WTC11 (cell line): ENCODE measurements around the gene MED26. TPM values are rescaled to one million over a fixed set of nuclear protein-coding genes. Genes with fewer than 3 reads are reported as not detected.
A peak's percentile ranks its signal among the peaks of the same experiment; 100 is the strongest.

ENCODE experiments used
- ATAC-seq: fragments of 200-7000 bp; cut with Tn5 transposase; 2 replicates; pipeline ENCODE4 v1.10.0; 2021; ENCODE audit warnings: mild to moderate bottlenecking, moderate library complexity
- CTCF ChIA-PET: fragments of 300-600 bp; sonication (Branson Sonifier 250); formaldehyde crosslinking; loops from one replicate; lab custom pipeline; 2021; ENCODE audit warnings: antibody characterized with exemption; lab: Charles Lee
- POLR2A ChIA-PET: fragments of 350-600 bp; sonication (Branson Sonifier 250); formaldehyde crosslinking; loops from one replicate; lab custom pipeline; 2021; ENCODE audit warnings: antibody characterized with exemption; lab: Charles Lee
- DNase-seq: peaks from one replicate; pipeline ENCODE4 v3.0.0; 2021; ENCODE audit warnings: low spot score
- H3K27ac Mint-ChIP-seq: 2 replicates; pipeline ENCODE4 v1.8.0; 2021; ENCODE audit warnings: mixed read lengths
- H3K27me3 Mint-ChIP-seq: 2 replicates; pipeline ENCODE4 v1.8.0; 2021; ENCODE audit warnings: low read depth, mild to moderate bottlenecking, moderate library complexity, mixed read lengths
- H3K36me3 Mint-ChIP-seq: 2 replicates; pipeline ENCODE4 v1.8.0; 2021; ENCODE audit warnings: mixed read lengths
- H3K4me1 Mint-ChIP-seq: 2 replicates; pipeline ENCODE4 v1.8.0; 2022; ENCODE audit warnings: mixed read lengths
- H3K4me3 Mint-ChIP-seq: 2 replicates; pipeline ENCODE4 v1.8.0; 2021; ENCODE audit warnings: mild to moderate bottlenecking, moderate library complexity, mixed read lengths
- H3K9me3 Mint-ChIP-seq: 2 replicates; pipeline ENCODE4 v1.8.0; 2021; ENCODE audit warnings: mixed read lengths
- ATF1 ChIP-seq: sonication (generic); formaldehyde crosslinking; IDR thresholded peaks from 2 replicates; pipeline ENCODE4 v1.8.1; 2023; ENCODE audit warnings: mild to moderate bottlenecking, moderate library complexity, missing genetic modification reagents
- ATF6 ChIP-seq: sonication (generic); formaldehyde crosslinking; IDR thresholded peaks from 2 replicates; pipeline ENCODE4 v1.8.1; 2023; ENCODE audit warnings: mild to moderate bottlenecking, missing genetic modification reagents
- FOXP1 ChIP-seq: sonication (generic); formaldehyde crosslinking; IDR thresholded peaks from 2 replicates; pipeline ENCODE4 v1.8.0; 2022; ENCODE audit warnings: missing genetic modification reagents, mild to moderate bottlenecking, moderate library complexity, borderline replicate concordance
- JAZF1 ChIP-seq: fragments of 250-450 bp; sonication (Bioruptor Pico); IDR thresholded peaks from 2 replicates; pipeline ENCODE4 v1.9.0; 2021; ENCODE audit warnings: moderate library complexity, mild to moderate bottlenecking, inconsistent platforms
- MLX ChIP-seq: sonication (generic); formaldehyde crosslinking; IDR thresholded peaks from 2 replicates; pipeline ENCODE4 v1.8.1; 2023; ENCODE audit warnings: mild to moderate bottlenecking, missing genetic modification reagents, moderate library complexity
- MYBL2 ChIP-seq: sonication (generic); formaldehyde crosslinking; IDR thresholded peaks from 2 replicates; pipeline ENCODE4 v1.8.1; 2023; ENCODE audit warnings: mild to moderate bottlenecking, moderate library complexity, missing genetic modification reagents
- NR1H2 ChIP-seq: sonication (generic); formaldehyde crosslinking; IDR thresholded peaks from 2 replicates; pipeline ENCODE4 v1.9.0; 2021; ENCODE audit warnings: mild to moderate bottlenecking, moderate library complexity, missing genetic modification reagents
- NR3C1 ChIP-seq: sonication (generic); formaldehyde crosslinking; conservative IDR thresholded peaks from 2 replicates; pipeline ENCODE4 v1.8.1; 2023; ENCODE audit warnings: low read depth, mild to moderate bottlenecking, missing genetic modification reagents
- PREB ChIP-seq: sonication (generic); formaldehyde crosslinking; IDR thresholded peaks from 2 replicates; pipeline ENCODE4 v1.8.1; 2022; ENCODE audit warnings: mild to moderate bottlenecking, missing genetic modification reagents, moderate library complexity, borderline replicate concordance
- PRRX2 ChIP-seq: fragments of 250-450 bp; sonication (Bioruptor Pico); IDR thresholded peaks from 2 replicates; pipeline ENCODE4 v1.8.0; 2021; ENCODE audit warnings: mild to moderate bottlenecking
- STAT6 ChIP-seq: sonication (generic); formaldehyde crosslinking; conservative IDR thresholded peaks from 2 replicates; pipeline ENCODE4 v1.8.1; 2023; ENCODE audit warnings: mild to moderate bottlenecking, low read depth, missing genetic modification reagents, moderate library complexity
- ZBTB21 ChIP-seq: sonication (generic); formaldehyde crosslinking; IDR thresholded peaks from 2 replicates; pipeline ENCODE4 v1.8.1; 2023; ENCODE audit warnings: mild to moderate bottlenecking, missing genetic modification reagents, borderline replicate concordance
- ZNF396 ChIP-seq: fragments of 250-450 bp; sonication (Bioruptor Pico); IDR thresholded peaks from 2 replicates; pipeline ENCODE4 v1.8.0; 2021; ENCODE audit warnings: mild to moderate bottlenecking, moderate library complexity, borderline replicate concordance
- total RNA-seq: library from RNA; stranded (reverse); gene quantifications from 3 replicates; pipeline ENCODE4 v1.2.3, GENCODE V29; 2021
- TF ChIP-seq, protein P1 (sequence below): fragments of 250-450 bp; sonication (Bioruptor Pico); IDR thresholded peaks from 2 replicates; pipeline ENCODE4 v2.1.2; 2022; ENCODE audit warnings: mild to moderate bottlenecking, moderate library complexity
- TF ChIP-seq, protein P2 (sequence below): sonication (generic); formaldehyde crosslinking; IDR thresholded peaks from 2 replicates; pipeline ENCODE4 v1.8.1; 2023; ENCODE audit warnings: mild to moderate bottlenecking, missing genetic modification reagents, borderline replicate concordance

The MED26 gene
- total RNA-seq, 1 experiment from 2014 or later = 14.2 TPM

GRCh38 chr19:16625163-16625958 is 2.6 kb downstream of the MED26 start:
- CTCF ChIA-PET = no interaction called here

GRCh38 chr19:16624236-16624635 is 3.8 kb downstream of the MED26 start:
- peaks cover 6% of the 10 kb centered on the region; the same call in 1 of the 2 replicates for H3K36me3 Mint-ChIP-seq
- no peak for DNase-seq
- no peaks in the 10 kb centered on the region for H3K27me3 Mint-ChIP-seq
- TF ChIP-seq PREB (CRISPR knock-in tag) = no peak
- no peak for TF ChIP-seq ZNF396 (CRISPR knock-in tag)
- no peak for TF ChIP-seq NR3C1 (CRISPR knock-in tag)
- no peaks in the 10 kb centered on the region for H3K9me3 Mint-ChIP-seq
- H3K4me1 Mint-ChIP-seq = peaks cover 27% of the 10 kb centered on the region
- POLR2A ChIA-PET = no interaction called here
- H3K27ac Mint-ChIP-seq = no peak overlapping the region; the same call in 1 of the 2 replicates
- H3K4me3 Mint-ChIP-seq = no peak overlapping the region
- CTCF ChIA-PET = no interaction called here
- ATAC-seq = no peak

More at GRCh38 chr19:16625163-16625958, 2.6 kb downstream of the MED26 start:
- Mint-ChIP-seq H3K4me3 (peak overlapping the region; percentile 36; the same call in 1 of the 2 replicates), H3K36me3 (peaks cover 6% of the 10 kb centered on the region; the same call in 1 of the 2 replicates), H3K27me3 (no peaks in the 10 kb centered on the region), H3K9me3 (no peaks in the 10 kb centered on the region), H3K27ac (peak overlapping the region; percentile 76), H3K4me1 (peaks cover 29% of the 10 kb centered on the region)
- ATAC-seq (no peak), DNase-seq (no peak)
- POLR2A ChIA-PET = no interaction called here
- TF ChIP-seq ATF1 (no peak), NR1H2 (CRISPR knock-in tag) (no peak), STAT6 (CRISPR knock-in tag) (no peak), ZBTB21 (CRISPR knock-in tag) (no peak), FOXP1 (CRISPR knock-in tag) (no peak), PRRX2 (CRISPR knock-in tag) (no peak), MLX (CRISPR knock-in tag) (no peak), JAZF1 (CRISPR knock-in tag) (no peak), MYBL2 (no peak)
- TF ChIP-seq, protein P1, sequence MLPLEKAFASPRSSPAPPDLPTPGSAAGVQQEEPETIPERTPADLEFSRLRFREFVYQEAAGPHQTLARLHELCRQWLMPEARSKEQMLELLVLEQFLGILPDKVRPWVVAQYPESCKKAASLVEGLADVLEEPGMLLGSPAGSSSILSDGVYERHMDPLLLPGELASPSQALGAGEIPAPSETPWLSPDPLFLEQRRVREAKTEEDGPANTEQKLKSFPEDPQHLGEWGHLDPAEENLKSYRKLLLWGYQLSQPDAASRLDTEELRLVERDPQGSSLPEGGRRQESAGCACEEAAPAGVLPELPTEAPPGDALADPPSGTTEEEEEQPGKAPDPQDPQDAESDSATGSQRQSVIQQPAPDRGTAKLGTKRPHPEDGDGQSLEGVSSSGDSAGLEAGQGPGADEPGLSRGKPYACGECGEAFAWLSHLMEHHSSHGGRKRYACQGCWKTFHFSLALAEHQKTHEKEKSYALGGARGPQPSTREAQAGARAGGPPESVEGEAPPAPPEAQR (CRISPR knock-in tag) = no peak

DNA sequence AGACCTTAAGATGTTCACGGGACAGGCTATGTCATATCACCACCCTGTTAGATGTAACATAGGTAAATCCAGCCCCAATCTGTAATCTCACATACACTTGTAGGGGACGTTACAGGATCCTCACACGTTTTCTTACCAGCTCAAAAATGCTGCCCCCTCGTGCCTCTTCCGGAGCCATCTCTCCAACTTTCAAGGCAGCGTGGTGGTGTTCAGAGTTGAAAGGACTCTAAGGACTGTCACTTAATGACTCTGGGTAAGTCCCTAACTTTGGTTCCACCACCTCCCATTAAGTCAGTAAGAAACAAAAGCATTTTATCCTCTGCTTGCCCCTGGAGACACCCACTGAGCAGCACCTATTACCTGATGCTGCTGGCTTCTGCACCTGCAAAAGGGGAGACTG is 4.4 kb downstream of the MED26 start:
- POLR2A ChIA-PET = no interaction called here

More for the DNA sequence above, 4.4 kb downstream of the MED26 start:
- CTCF ChIA-PET = interaction anchor here (1.3 kb wide), 1 partner anchor 35 kb away, joined by 3 read pairs; no protein-coding TSS in a partner anchor
- Mint-ChIP-seq H3K36me3 (peaks cover 6% of the 10 kb centered on the region; the same call in 1 of the 2 replicates), H3K9me3 (no peaks in the 10 kb centered on the region), H3K27ac (peak overlapping the region; percentile 23), H3K27me3 (no peaks in the 10 kb centered on the region), H3K4me3 (no peak overlapping the region), H3K4me1 (peaks cover 30% of the 10 kb centered on the region)
- no peak for TF ChIP-seq ATF6 (CRISPR knock-in tag)
- TF ChIP-seq, protein P2, sequence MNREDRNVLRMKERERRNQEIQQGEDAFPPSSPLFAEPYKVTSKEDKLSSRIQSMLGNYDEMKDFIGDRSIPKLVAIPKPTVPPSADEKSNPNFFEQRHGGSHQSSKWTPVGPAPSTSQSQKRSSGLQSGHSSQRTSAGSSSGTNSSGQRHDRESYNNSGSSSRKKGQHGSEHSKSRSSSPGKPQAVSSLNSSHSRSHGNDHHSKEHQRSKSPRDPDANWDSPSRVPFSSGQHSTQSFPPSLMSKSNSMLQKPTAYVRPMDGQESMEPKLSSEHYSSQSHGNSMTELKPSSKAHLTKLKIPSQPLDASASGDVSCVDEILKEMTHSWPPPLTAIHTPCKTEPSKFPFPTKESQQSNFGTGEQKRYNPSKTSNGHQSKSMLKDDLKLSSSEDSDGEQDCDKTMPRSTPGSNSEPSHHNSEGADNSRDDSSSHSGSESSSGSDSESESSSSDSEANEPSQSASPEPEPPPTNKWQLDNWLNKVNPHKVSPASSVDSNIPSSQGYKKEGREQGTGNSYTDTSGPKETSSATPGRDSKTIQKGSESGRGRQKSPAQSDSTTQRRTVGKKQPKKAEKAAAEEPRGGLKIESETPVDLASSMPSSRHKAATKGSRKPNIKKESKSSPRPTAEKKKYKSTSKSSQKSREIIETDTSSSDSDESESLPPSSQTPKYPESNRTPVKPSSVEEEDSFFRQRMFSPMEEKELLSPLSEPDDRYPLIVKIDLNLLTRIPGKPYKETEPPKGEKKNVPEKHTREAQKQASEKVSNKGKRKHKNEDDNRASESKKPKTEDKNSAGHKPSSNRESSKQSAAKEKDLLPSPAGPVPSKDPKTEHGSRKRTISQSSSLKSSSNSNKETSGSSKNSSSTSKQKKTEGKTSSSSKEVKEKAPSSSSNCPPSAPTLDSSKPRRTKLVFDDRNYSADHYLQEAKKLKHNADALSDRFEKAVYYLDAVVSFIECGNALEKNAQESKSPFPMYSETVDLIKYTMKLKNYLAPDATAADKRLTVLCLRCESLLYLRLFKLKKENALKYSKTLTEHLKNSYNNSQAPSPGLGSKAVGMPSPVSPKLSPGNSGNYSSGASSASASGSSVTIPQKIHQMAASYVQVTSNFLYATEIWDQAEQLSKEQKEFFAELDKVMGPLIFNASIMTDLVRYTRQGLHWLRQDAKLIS (CRISPR knock-in tag) = no peak
- ATAC-seq (no peak), DNase-seq (no peak)
